ENCODE results near the gene GAL3ST3.
"Not testable (repeated sequence)": the region's sequence is repeated elsewhere in the genome, so short reads cannot be mapped to it uniquely, and the experiment has no call there.

GAL3ST3 gene

GRCh38 chr11:66012371-66012945 is 36.5 kb downstream of the GAL3ST3 start:
- TF ChIP-seq CTCF (IDR thresholded peaks at IDR 0.05; ENCODE audit: unreplicated experiment in 3 of 3), result no peak
- Mint-ChIP-seq H3K4me1 (no peaks in the 10 kb centered on the region), H3K36me3 (ENCODE audit: low read depth) (no peaks in the 10 kb centered on the region), H3K4me3 (no peak overlapping the region), H3K27ac (no peak overlapping the region), H3K9me3 (no peaks in the 10 kb centered on the region), H3K27me3 (ENCODE audit: low read depth) (peaks cover 18% of the 10 kb centered on the region)

- Mint-ChIP-seq H3K4me1 (no peaks in the 10 kb centered on the region), H3K27ac (no peak within 1 kb of the TSS), H3K27me3 (ENCODE audit: low read depth) (peaks cover 18% of the 10 kb centered on the region), H3K9me3 (no peaks in the 10 kb centered on the region), H3K4me3 (no peak within 1 kb of the TSS), H3K36me3 (ENCODE audit: low read depth) (no peaks in the 10 kb centered on the region)
- TF ChIP-seq CTCF (IDR thresholded peaks at IDR 0.05; ENCODE audit: unreplicated experiment in 3 of 3), result no peak
These were observed 37.1 kb downstream of the GAL3ST3 start, which contains the start of gene CST6 for GRCh38 chr11:66011785-66012303. Gene CST6, plus strand, starts transcription at chr11:66012008. Its CDS starts 37 bp downstream, at chr11:66012045.

- Mint-ChIP-seq H3K36me3 (ENCODE audit: low read depth) (no peaks in the 10 kb centered on the region), H3K27me3 (ENCODE audit: low read depth) (peaks cover 18% of the 10 kb centered on the region), H3K27ac (no peak overlapping the region)
These were observed 37.6 kb downstream of the GAL3ST3 start for GRCh38 chr11:66011239-66011784.

GRCh38 chr11:66010036-66010435 is 38.9 kb downstream of the GAL3ST3 start:
- H3K36me3 Mint-ChIP-seq (ENCODE audit: low read depth); H3K4me1 Mint-ChIP-seq; H3K27ac Mint-ChIP-seq; H3K4me3 Mint-ChIP-seq; H3K9me3 Mint-ChIP-seq: not testable (repeated sequence)
- H3K27me3 Mint-ChIP-seq (ENCODE audit: low read depth), result peaks cover 18% of the 10 kb centered on the region

More at GRCh38 chr11:66011239-66011784, 37.6 kb downstream of the GAL3ST3 start:
- H3K4me1 Mint-ChIP-seq, result no peaks in the 10 kb centered on the region
- H3K4me3 Mint-ChIP-seq, result no peak overlapping the region
- no peaks in the 10 kb centered on the region for H3K9me3 Mint-ChIP-seq
- no peak for TF ChIP-seq CTCF (IDR thresholded peaks at IDR 0.05; ENCODE audit: unreplicated experiment in 3 of 3)

GRCh38 chr11:66008468-66009101 is 40.4 kb downstream of the GAL3ST3 start:
- peaks cover 12% of the 10 kb centered on the region for H3K36me3 Mint-ChIP-seq (ENCODE audit: low read depth)
- no peaks in the 10 kb centered on the region for H3K4me1 Mint-ChIP-seq
- H3K9me3 Mint-ChIP-seq, result no peaks in the 10 kb centered on the region
- no peak for TF ChIP-seq CTCF (IDR thresholded peaks at IDR 0.05; ENCODE audit: unreplicated experiment in 3 of 3)
- peaks cover 18% of the 10 kb centered on the region for H3K27me3 Mint-ChIP-seq (ENCODE audit: low read depth)
- peak overlapping the region in 1 of 3 experiments; percentile 42 for H3K27ac Mint-ChIP-seq
- no peak overlapping the region for H3K4me3 Mint-ChIP-seq

- H3K27me3 Mint-ChIP-seq (ENCODE audit: low read depth), result peaks cover 16% of the 10 kb centered on the region
- peaks cover 2% of the 10 kb centered on the region for H3K4me1 Mint-ChIP-seq
- H3K27ac Mint-ChIP-seq, result no peak overlapping the region
- TF ChIP-seq CTCF (IDR thresholded peaks at IDR 0.05; ENCODE audit: unreplicated experiment in 3 of 3), result no peak
- H3K36me3 Mint-ChIP-seq (ENCODE audit: low read depth), result peaks cover 12% of the 10 kb centered on the region
- H3K4me3 Mint-ChIP-seq, result no peak overlapping the region
- H3K9me3 Mint-ChIP-seq, result no peaks in the 10 kb centered on the region
These were observed 40.9 kb downstream of the GAL3ST3 start for GRCh38 chr11:66008095-66008467.
